ENCODE measurements around the gene SH3GL1.

Gene SH3GL1

GRCh38 chr19:4396949-4397783, 3.2 kb downstream of the SH3GL1 start:
- no peak for DNase-seq

- no peak for DNase-seq
Observed at GRCh38 chr19:4393947-4394590, 6.3 kb downstream of the SH3GL1 start.

- no peak for DNase-seq
Observed at GRCh38 chr19:4391701-4392483, 8.5 kb downstream of the SH3GL1 start.

- DNase-seq: no peak
Observed at GRCh38 chr19:4391306-4391693, 9.0 kb downstream of the SH3GL1 start.

- no peak for DNase-seq
Observed at GRCh38 chr19:4390567-4391305, 9.6 kb downstream of the SH3GL1 start.

GRCh38 chr19:4390017-4390566, 10.3 kb downstream of the SH3GL1 start:
- DNase-seq: no peak

GRCh38 chr19:4389511-4390016, 10.8 kb downstream of the SH3GL1 start:
- DNase-seq: no peak

- DNase-seq: no peak
Observed at GRCh38 chr19:4389064-4389375, 11.3 kb downstream of the SH3GL1 start.

- no peak for DNase-seq
Observed at GRCh38 chr19:4388337-4389063, 11.8 kb downstream of the SH3GL1 start.

GRCh38 chr19:4386041-4386782, 14.1 kb downstream of the SH3GL1 start:
- no peak for DNase-seq

GRCh38 chr19:4385291-4386040, 14.9 kb downstream of the SH3GL1 start:
- DNase-seq: no peak

- DNase-seq: peak; percentile 50
Observed at GRCh38 chr19:4380254-4380727, 20.1 kb downstream of the SH3GL1 start.

GRCh38 chr19:4379383-4380253, 20.7 kb downstream of the SH3GL1 start:
- DNase-seq: peak; percentile 42

GRCh38 chr19:4378886-4379285, 21.5 kb downstream of the SH3GL1 start:
- no peak for DNase-seq

GRCh38 chr19:4376991-4377781, 23.2 kb downstream of the SH3GL1 start:
- DNase-seq: no peak

- no peak for DNase-seq
Observed at GRCh38 chr19:4376671-4376990, 23.7 kb downstream of the SH3GL1 start.

GRCh38 chr19:4376028-4376670, 24.2 kb downstream of the SH3GL1 start:
- DNase-seq: no peak
